T-helper 2 cell treated with Interferon-gamma antibody and Interleukin-4, amounts not matched to agents 5 μg/mL and 100 μg/mL, for 36 hours (primary cell): ENCODE measurements around the gene CCDC92.

Source experiments
- DNase-seq: peaks from one replicate; pipeline ENCODE4 v3.0.0; 2021; ENCODE audit warnings: low spot score
- H3K27ac Mint-ChIP-seq: one replicate; pipeline ENCODE4 v1.8.0; 2021; ENCODE audit warnings: mild to moderate bottlenecking, mixed read lengths
- H3K27me3 Mint-ChIP-seq: one replicate; pipeline ENCODE4 v1.8.0; 2021; ENCODE audit warnings: low read depth, mixed read lengths
- H3K36me3 Mint-ChIP-seq: one replicate; pipeline ENCODE4 v1.8.0; 2021; ENCODE audit warnings: low read depth, mixed read lengths
- H3K4me1 Mint-ChIP-seq: one replicate; pipeline ENCODE4 v1.8.0; 2021; ENCODE audit warnings: low read depth, mixed read lengths
- H3K4me3 Mint-ChIP-seq: one replicate; pipeline ENCODE4 v1.8.0; 2022; ENCODE audit warnings: mild to moderate bottlenecking, moderate library complexity, mixed read lengths
- H3K9me3 Mint-ChIP-seq: one replicate; pipeline ENCODE4 v1.8.0; 2021; ENCODE audit warnings: mixed read lengths

Gene CCDC92

GRCh38 chr12:124007826-124008570, 35.4 kb upstream of the CCDC92 start:
- no peak for DNase-seq
- H3K27ac Mint-ChIP-seq = peak overlapping the region; percentile 11
- H3K9me3 Mint-ChIP-seq = no peaks in the 10 kb centered on the region
- H3K4me1 Mint-ChIP-seq = peaks cover 31% of the 10 kb centered on the region
- H3K36me3 Mint-ChIP-seq = peaks cover 25% of the 10 kb centered on the region
- H3K4me3 Mint-ChIP-seq = peak overlapping the region; percentile 44
- no peaks in the 10 kb centered on the region for H3K27me3 Mint-ChIP-seq

- peak overlapping the region; percentile 66 for H3K4me3 Mint-ChIP-seq
- DNase-seq = no peak
- peaks cover 31% of the 10 kb centered on the region for H3K4me1 Mint-ChIP-seq
- H3K27ac Mint-ChIP-seq = peak overlapping the region; percentile 76
- H3K36me3 Mint-ChIP-seq = peaks cover 19% of the 10 kb centered on the region
- no peaks in the 10 kb centered on the region for H3K9me3 Mint-ChIP-seq
- H3K27me3 Mint-ChIP-seq = no peaks in the 10 kb centered on the region
Measured at GRCh38 chr12:124006846-124007713, 34.4 kb upstream of the CCDC92 start.

GRCh38 chr12:124006085-124006845, 33.6 kb upstream of the CCDC92 start:
- Mint-ChIP-seq H3K4me3 (peak overlapping the region; percentile 66), H3K27me3 (no peaks in the 10 kb centered on the region), H3K9me3 (no peaks in the 10 kb centered on the region), H3K27ac (peak overlapping the region; percentile 76), H3K4me1 (peaks cover 31% of the 10 kb centered on the region), H3K36me3 (peaks cover 14% of the 10 kb centered on the region)
- DNase-seq = no peak

GRCh38 chr12:124004233-124004875, 31.7 kb upstream of the CCDC92 start:
- H3K4me1 Mint-ChIP-seq = peaks cover 27% of the 10 kb centered on the region
- no peak overlapping the region for H3K27ac Mint-ChIP-seq
- peaks cover 7% of the 10 kb centered on the region for H3K36me3 Mint-ChIP-seq
- H3K27me3 Mint-ChIP-seq = no peaks in the 10 kb centered on the region
- no peak overlapping the region for H3K4me3 Mint-ChIP-seq
- H3K9me3 Mint-ChIP-seq = no peaks in the 10 kb centered on the region
- no peak for DNase-seq

- Mint-ChIP-seq H3K27me3 (no peaks in the 10 kb centered on the region), H3K9me3 (no peaks in the 10 kb centered on the region), H3K36me3 (peaks cover 9% of the 10 kb centered on the region), H3K4me1 (peaks cover 23% of the 10 kb centered on the region), H3K4me3 (no peak overlapping the region), H3K27ac (no peak overlapping the region)
- DNase-seq = no peak
Measured at GRCh38 chr12:124002654-124003053, 30.0 kb upstream of the CCDC92 start.

GRCh38 chr12:124002021-124002644, 29.5 kb upstream of the CCDC92 start:
- no peak overlapping the region for H3K4me3 Mint-ChIP-seq
- no peak overlapping the region for H3K27ac Mint-ChIP-seq
- H3K9me3 Mint-ChIP-seq = no peaks in the 10 kb centered on the region
- H3K27me3 Mint-ChIP-seq = no peaks in the 10 kb centered on the region
- peaks cover 8% of the 10 kb centered on the region for H3K36me3 Mint-ChIP-seq
- no peak for DNase-seq
- peaks cover 23% of the 10 kb centered on the region for H3K4me1 Mint-ChIP-seq

GRCh38 chr12:124001343-124001742, 28.7 kb upstream of the CCDC92 start:
- no peak overlapping the region for H3K4me3 Mint-ChIP-seq
- no peaks in the 10 kb centered on the region for H3K27me3 Mint-ChIP-seq
- peaks cover 8% of the 10 kb centered on the region for H3K36me3 Mint-ChIP-seq

GRCh38 chr12:124000111-124000510, 27.5 kb upstream of the CCDC92 start:
- Mint-ChIP-seq H3K4me1 (peaks cover 22% of the 10 kb centered on the region), H3K27ac (no peak overlapping the region), H3K36me3 (peaks cover 5% of the 10 kb centered on the region), H3K27me3 (no peaks in the 10 kb centered on the region), H3K9me3 (no peaks in the 10 kb centered on the region), H3K4me3 (no peak overlapping the region)
- DNase-seq = no peak

More at GRCh38 chr12:124001343-124001742, 28.7 kb upstream of the CCDC92 start:
- DNase-seq = no peak
- peaks cover 22% of the 10 kb centered on the region for H3K4me1 Mint-ChIP-seq
- no peak overlapping the region for H3K27ac Mint-ChIP-seq
- H3K9me3 Mint-ChIP-seq = no peaks in the 10 kb centered on the region

GRCh38 chr12:123998991-123999359, 26.3 kb upstream of the CCDC92 start:
- Mint-ChIP-seq H3K36me3 (peaks cover 5% of the 10 kb centered on the region), H3K4me3 (no peak overlapping the region), H3K4me1 (peaks cover 28% of the 10 kb centered on the region), H3K27ac (no peak overlapping the region), H3K27me3 (no peaks in the 10 kb centered on the region), H3K9me3 (no peaks in the 10 kb centered on the region)
- DNase-seq = no peak

GRCh38 chr12:123998344-123998990, 25.8 kb upstream of the CCDC92 start:
- H3K27ac Mint-ChIP-seq = no peak overlapping the region
- H3K9me3 Mint-ChIP-seq = no peaks in the 10 kb centered on the region
- no peaks in the 10 kb centered on the region for H3K27me3 Mint-ChIP-seq
- no peak overlapping the region for H3K4me3 Mint-ChIP-seq
- H3K4me1 Mint-ChIP-seq = peaks cover 30% of the 10 kb centered on the region
- H3K36me3 Mint-ChIP-seq = peaks cover 10% of the 10 kb centered on the region
- no peak for DNase-seq

GRCh38 chr12:123997908-123998307, 25.3 kb upstream of the CCDC92 start:
- Mint-ChIP-seq H3K4me1 (peaks cover 30% of the 10 kb centered on the region), H3K36me3 (peaks cover 10% of the 10 kb centered on the region), H3K4me3 (no peak overlapping the region), H3K9me3 (no peaks in the 10 kb centered on the region), H3K27me3 (no peaks in the 10 kb centered on the region), H3K27ac (no peak overlapping the region)
- DNase-seq = no peak

- Mint-ChIP-seq H3K9me3 (no peaks in the 10 kb centered on the region), H3K4me1 (peaks cover 30% of the 10 kb centered on the region), H3K27me3 (no peaks in the 10 kb centered on the region), H3K27ac (no peak overlapping the region), H3K36me3 (peaks cover 10% of the 10 kb centered on the region), H3K4me3 (no peak overlapping the region)
- no peak for DNase-seq
Measured at GRCh38 chr12:123997033-123997822, 24.6 kb upstream of the CCDC92 start.
